ENCODE data around the gene CNGA2.

The CNGA2 gene

DNA sequence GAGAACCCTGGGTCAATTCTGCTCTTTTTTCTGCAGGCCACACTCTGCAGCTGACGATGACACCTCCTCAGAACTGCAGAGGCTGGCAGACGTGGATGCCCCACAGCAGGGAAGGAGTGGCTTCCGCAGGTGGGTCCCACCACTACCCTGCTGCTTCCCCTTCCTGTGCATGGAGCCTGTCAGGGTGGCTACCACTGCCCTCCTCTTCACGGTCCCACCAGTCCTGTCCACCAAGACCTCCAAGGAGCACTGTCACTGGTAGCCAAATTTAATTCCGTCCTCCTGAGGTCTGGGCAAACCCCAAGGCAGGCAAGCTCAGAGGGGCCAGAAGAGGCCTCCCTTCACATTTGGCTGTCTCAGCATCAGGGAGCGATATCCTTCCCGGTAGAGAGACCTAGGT is 4.2 kb downstream of the CNGA2 start:
- FAIRE-seq (no peak), DNase-seq (ENCODE audit: insufficient read length, low spot score) (no peak)
- TF ChIP-seq POLR2A (IDR thresholded peaks at IDR 0.05; ENCODE audit: low read depth, low read length) (no peak), TAF1 (IDR thresholded peaks at IDR 0.05; ENCODE audit: low read depth, low read length) (no peak), SPI1 (IDR thresholded peaks at IDR 0.05; ENCODE audit: low read depth, low read length) (no peak), POU2F2 (IDR thresholded peaks at IDR 0.05; ENCODE audit: low read depth, low read length) (no peak), PAX5 (IDR thresholded peaks at IDR 0.05; ENCODE audit: insufficient read depth, low read length, severe bottlenecking) (no peak), POLR2AphosphoS5 (IDR thresholded peaks at IDR 0.05; ENCODE audit: low read depth, low read length) (no peak)

DNA sequence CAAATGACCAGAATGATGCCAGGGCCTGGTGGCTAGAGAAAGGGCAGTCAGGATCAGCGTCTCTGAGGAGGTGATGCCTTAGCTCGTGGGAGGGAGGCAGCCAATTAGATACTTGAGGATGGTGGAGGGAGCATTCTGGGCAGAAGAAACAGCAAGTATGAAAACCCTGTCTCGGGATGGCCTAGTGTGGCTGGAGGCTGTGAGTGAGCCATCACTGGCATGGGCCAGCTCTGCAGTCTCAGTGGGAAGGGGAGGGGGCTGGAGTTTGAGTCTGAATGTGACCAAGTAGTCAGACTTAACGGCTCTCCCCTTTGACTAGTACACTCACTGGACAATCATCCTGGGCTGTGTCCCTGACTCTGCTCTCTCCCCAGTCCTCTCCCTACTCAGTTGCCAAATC is 7.1 kb downstream of the CNGA2 start:
- no peak for FAIRE-seq
- no peak for TF ChIP-seq TAF1 (IDR thresholded peaks at IDR 0.05; ENCODE audit: low read depth, low read length)
- TF ChIP-seq SPI1 (IDR thresholded peaks at IDR 0.05; ENCODE audit: low read depth, low read length), result no peak
- no peak for TF ChIP-seq POLR2A (IDR thresholded peaks at IDR 0.05; ENCODE audit: low read depth, low read length)
- no peak for TF ChIP-seq POU2F2 (IDR thresholded peaks at IDR 0.05; ENCODE audit: low read depth, low read length)
- DNase-seq (ENCODE audit: insufficient read length, low spot score), result no peak

DNA sequence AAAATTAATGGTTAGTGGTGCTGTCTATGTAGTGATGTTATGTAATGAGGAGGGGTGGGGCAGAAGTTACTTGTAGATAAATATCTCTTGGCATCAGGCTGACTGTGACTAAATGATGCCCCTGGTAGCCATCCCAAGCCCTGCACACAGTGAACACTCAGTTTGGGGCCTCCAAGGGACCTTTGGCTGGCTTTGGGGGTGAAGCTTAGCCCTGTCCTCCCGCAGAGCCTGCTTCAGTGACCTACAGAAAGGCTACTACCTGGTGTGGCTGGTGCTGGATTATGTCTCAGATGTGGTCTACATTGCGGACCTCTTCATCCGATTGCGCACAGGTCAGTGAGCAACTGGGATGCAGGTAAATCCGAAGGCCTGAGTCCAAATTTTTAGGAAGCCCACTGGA is 7.8 kb downstream of the CNGA2 start:
- TF ChIP-seq TAF1 (IDR thresholded peaks at IDR 0.05; ENCODE audit: low read depth, low read length) (no peak), PAX5 (IDR thresholded peaks at IDR 0.05; ENCODE audit: insufficient read depth, low read length, severe bottlenecking) (no peak), POU2F2 (IDR thresholded peaks at IDR 0.05; ENCODE audit: low read depth, low read length) (no peak), POLR2A (IDR thresholded peaks at IDR 0.05; ENCODE audit: low read depth, low read length) (no peak), SPI1 (IDR thresholded peaks at IDR 0.05; ENCODE audit: low read depth, low read length) (no peak), POLR2AphosphoS5 (IDR thresholded peaks at IDR 0.05; ENCODE audit: low read depth, low read length) (no peak)
- DNase-seq (ENCODE audit: insufficient read length, low spot score) (no peak), FAIRE-seq (no peak)

DNA sequence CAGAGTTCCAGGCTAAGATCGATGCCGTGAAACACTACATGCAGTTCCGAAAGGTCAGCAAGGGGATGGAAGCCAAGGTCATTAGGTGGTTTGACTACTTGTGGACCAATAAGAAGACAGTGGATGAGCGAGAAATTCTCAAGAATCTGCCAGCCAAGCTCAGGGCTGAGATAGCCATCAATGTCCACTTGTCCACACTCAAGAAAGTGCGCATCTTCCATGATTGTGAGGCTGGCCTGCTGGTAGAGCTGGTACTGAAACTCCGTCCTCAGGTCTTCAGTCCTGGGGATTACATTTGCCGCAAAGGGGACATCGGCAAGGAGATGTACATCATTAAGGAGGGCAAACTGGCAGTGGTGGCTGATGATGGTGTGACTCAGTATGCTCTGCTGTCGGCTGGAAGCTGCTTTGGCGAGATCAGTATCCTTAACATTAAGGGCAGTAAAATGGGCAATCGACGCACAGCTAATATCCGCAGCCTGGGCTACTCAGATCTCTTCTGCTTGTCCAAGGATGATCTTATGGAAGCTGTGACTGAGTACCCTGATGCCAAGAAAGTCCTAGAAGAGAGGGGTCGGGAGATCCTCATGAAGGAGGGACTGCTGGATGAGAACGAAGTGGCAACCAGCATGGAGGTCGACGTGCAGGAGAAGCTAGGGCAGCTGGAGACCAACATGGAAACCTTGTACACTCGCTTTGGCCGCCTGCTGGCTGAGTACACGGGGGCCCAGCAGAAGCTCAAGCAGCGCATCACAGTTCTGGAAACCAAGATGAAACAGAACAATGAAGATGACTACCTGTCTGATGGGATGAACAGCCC is 9.3 kb downstream of the CNGA2 start:
- FAIRE-seq (no peak), DNase-seq (ENCODE audit: insufficient read length, low spot score) (no peak)
- TF ChIP-seq SPI1 (IDR thresholded peaks at IDR 0.05; ENCODE audit: low read depth, low read length), result no peak
- TF ChIP-seq PAX5 (IDR thresholded peaks at IDR 0.05; ENCODE audit: insufficient read depth, low read length, severe bottlenecking), result no peak
- TF ChIP-seq POLR2A (IDR thresholded peaks at IDR 0.05; ENCODE audit: low read depth, low read length), result no peak
- TF ChIP-seq TAF1 (IDR thresholded peaks at IDR 0.05; ENCODE audit: low read depth, low read length), result no peak
- no peak for TF ChIP-seq POU2F2 (IDR thresholded peaks at IDR 0.05; ENCODE audit: low read depth, low read length)
- TF ChIP-seq POLR2AphosphoS5 (IDR thresholded peaks at IDR 0.05; ENCODE audit: low read depth, low read length), result no peak

DNA sequence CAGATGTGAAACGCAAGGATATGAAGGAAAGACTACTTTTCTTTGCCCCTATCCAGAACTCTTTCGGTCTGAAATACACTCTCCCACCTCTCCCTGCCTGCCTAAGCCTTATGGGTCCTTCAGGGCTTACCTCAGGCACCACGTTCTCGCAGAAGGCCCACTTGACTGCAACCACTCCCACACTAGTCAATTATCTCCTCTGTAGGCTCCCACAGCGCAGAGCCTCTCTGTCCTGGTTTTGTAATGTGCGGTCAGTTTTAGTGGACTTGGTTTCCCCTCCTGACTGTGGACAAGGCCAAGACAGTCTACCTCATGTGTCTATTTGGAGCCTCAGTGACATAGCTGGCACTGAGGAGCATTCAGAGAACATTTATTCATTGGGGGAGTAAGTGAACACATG is 11.1 kb downstream of the CNGA2 start:
- no peak for FAIRE-seq
- TF ChIP-seq SPI1 (IDR thresholded peaks at IDR 0.05; ENCODE audit: low read depth, low read length), result no peak
- no peak for TF ChIP-seq POLR2A (IDR thresholded peaks at IDR 0.05; ENCODE audit: low read depth, low read length)
- no peak for TF ChIP-seq POU2F2 (IDR thresholded peaks at IDR 0.05; ENCODE audit: low read depth, low read length)
- no peak for TF ChIP-seq TAF1 (IDR thresholded peaks at IDR 0.05; ENCODE audit: low read depth, low read length)
- no peak for TF ChIP-seq POLR2AphosphoS5 (IDR thresholded peaks at IDR 0.05; ENCODE audit: low read depth, low read length)
- TF ChIP-seq PAX5 (IDR thresholded peaks at IDR 0.05; ENCODE audit: insufficient read depth, low read length, severe bottlenecking), result no peak
- no peak for DNase-seq (ENCODE audit: insufficient read length, low spot score)

DNA sequence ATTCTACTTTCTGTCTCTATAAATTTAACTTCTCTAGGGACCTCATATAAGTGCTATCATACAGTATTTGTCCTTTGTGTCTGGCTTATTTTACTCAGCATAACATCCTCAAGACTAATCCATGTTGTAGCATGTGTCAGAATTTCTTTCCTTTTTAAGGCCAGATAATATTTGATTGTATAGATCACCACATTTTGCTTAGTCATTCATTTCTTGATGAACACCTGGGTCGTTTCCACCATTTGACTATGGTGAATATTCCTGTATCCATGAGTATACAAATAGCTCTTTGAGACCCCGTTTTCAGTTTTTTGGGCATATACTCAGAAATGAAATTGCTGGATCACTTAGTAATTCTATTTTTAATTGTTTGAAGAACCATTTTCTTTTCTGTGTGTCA is 12.0 kb downstream of the CNGA2 start:
- DNase-seq (ENCODE audit: insufficient read length, low spot score), result no peak
- TF ChIP-seq POU2F2 (IDR thresholded peaks at IDR 0.05; ENCODE audit: low read depth, low read length), result no peak
- TF ChIP-seq POLR2AphosphoS5 (IDR thresholded peaks at IDR 0.05; ENCODE audit: low read depth, low read length), result no peak
- no peak for TF ChIP-seq PAX5 (IDR thresholded peaks at IDR 0.05; ENCODE audit: insufficient read depth, low read length, severe bottlenecking)
- FAIRE-seq, result no peak

DNA sequence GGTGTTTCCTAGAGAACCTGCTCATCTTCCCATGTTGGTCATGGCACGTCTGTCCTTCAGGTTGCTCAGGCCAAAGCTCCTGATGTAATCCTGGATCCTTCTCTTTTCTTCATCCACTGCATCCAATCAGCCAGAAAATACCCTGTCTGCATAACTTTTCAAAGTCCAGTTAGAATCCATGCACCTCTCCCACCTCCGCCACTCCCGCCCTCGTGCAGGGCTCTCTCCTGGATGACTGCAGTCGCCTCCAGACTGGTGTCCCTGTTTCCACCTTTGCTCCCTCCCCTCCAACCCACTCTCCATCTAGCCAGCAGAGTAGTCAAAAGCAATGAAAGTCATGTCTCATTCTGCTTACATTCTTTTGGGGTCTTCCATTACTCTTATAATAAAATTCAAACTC is 16.0 kb downstream of the CNGA2 start:
- DNase-seq (ENCODE audit: insufficient read length, low spot score) (no peak), FAIRE-seq (no peak)
- no peak for TF ChIP-seq PAX5 (IDR thresholded peaks at IDR 0.05; ENCODE audit: insufficient read depth, low read length, severe bottlenecking)
- no peak for TF ChIP-seq TAF1 (IDR thresholded peaks at IDR 0.05; ENCODE audit: low read depth, low read length)
- no peak for TF ChIP-seq POU2F2 (IDR thresholded peaks at IDR 0.05; ENCODE audit: low read depth, low read length)
- TF ChIP-seq SPI1 (IDR thresholded peaks at IDR 0.05; ENCODE audit: low read depth, low read length), result no peak
- TF ChIP-seq POLR2A (IDR thresholded peaks at IDR 0.05; ENCODE audit: low read depth, low read length), result no peak
- TF ChIP-seq POLR2AphosphoS5 (IDR thresholded peaks at IDR 0.05; ENCODE audit: low read depth, low read length), result no peak

DNA sequence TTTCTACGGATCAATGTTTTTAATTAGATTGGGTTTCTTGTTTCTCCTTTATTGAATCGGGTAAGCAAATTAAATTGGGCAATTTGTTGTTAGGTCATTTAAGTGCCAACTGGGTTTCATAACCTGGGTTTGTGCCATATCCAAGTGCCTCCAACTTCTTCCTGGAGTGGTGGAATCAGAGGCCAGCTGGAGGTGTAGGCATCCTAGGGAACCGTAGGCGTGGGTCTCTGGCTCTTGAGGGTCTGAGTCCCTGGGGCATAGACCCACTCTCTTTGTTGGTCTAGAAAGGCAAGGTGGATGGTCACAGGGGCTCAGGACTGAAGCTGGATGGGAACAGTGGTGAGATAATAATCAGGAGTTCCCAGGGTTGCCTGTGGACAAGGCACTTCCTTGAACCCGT is 18.3 kb downstream of the CNGA2 start:
- DNase-seq (ENCODE audit: insufficient read length, low spot score), result no peak
- FAIRE-seq, result no peak

DNA sequence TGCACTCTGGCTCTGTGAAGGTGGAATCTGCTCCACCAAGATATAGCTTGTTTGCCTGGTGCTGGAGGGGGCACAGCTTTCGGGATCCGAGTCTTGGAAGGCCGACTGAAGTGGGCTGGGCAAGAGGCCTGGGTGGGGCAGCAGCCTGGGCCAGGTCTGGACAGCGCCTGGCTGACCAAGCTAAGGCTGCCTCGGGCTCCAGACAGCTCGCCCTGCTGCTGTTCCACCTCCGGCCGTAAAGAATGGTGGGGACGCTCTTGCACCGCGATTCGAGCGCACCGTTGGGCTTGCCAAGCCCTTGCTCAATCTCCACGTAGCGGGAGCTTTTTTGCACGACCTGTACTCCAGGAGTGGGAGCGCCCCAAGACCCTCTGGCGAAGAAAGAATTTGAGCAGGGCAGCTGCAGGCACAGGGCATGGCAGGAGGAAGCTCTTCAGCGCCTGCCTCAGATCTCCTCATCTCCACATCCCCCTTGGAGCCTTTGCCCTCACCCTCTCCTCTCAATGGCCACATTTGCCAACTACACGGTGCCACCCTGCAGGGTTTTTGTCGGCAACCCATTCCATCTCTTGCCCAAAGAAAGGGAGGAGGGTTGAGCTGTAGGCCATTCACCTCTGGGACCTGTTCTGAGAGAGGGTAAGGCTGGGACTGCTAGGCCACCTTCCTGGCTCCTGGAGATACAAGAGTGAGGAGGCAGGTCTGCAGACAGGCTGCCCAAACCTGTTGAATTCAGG is 18.9 kb downstream of the CNGA2 start:
- FAIRE-seq (peak; percentile 50), DNase-seq (ENCODE audit: insufficient read length, low spot score) (peak; percentile 31)
- TF ChIP-seq POLR2AphosphoS5 (IDR thresholded peaks at IDR 0.05; ENCODE audit: low read depth, low read length), result no peak
- no peak for TF ChIP-seq PAX5 (IDR thresholded peaks at IDR 0.05; ENCODE audit: insufficient read depth, low read length, severe bottlenecking)
- TF ChIP-seq POU2F2 (IDR thresholded peaks at IDR 0.05; ENCODE audit: low read depth, low read length), result no peak
- TF ChIP-seq TAF1 (IDR thresholded peaks at IDR 0.05; ENCODE audit: low read depth, low read length), result no peak
- no peak for TF ChIP-seq SPI1 (IDR thresholded peaks at IDR 0.05; ENCODE audit: low read depth, low read length)
- no peak for TF ChIP-seq POLR2A (IDR thresholded peaks at IDR 0.05; ENCODE audit: low read depth, low read length)

More for the DNA sequence above, 18.3 kb downstream of the CNGA2 start:
- no peak for TF ChIP-seq POLR2AphosphoS5 (IDR thresholded peaks at IDR 0.05; ENCODE audit: low read depth, low read length)
- no peak for TF ChIP-seq SPI1 (IDR thresholded peaks at IDR 0.05; ENCODE audit: low read depth, low read length)
- TF ChIP-seq POU2F2 (IDR thresholded peaks at IDR 0.05; ENCODE audit: low read depth, low read length), result no peak
- TF ChIP-seq PAX5 (IDR thresholded peaks at IDR 0.05; ENCODE audit: insufficient read depth, low read length, severe bottlenecking), result no peak
- TF ChIP-seq TAF1 (IDR thresholded peaks at IDR 0.05; ENCODE audit: low read depth, low read length), result no peak
- TF ChIP-seq POLR2A (IDR thresholded peaks at IDR 0.05; ENCODE audit: low read depth, low read length), result no peak

Measured in GM12891 (cell line).